Activated T-cell treated with anti-CD3 and anti-CD28 coated beads for 48 hours (primary cell): ENCODE data around the gene CD93.

Source experiments
- DNase-seq: peaks from one replicate; pipeline ENCODE4 v3.0.0-alpha.2; 2020; ENCODE audit warnings: low read depth

CD93 gene

DNA sequence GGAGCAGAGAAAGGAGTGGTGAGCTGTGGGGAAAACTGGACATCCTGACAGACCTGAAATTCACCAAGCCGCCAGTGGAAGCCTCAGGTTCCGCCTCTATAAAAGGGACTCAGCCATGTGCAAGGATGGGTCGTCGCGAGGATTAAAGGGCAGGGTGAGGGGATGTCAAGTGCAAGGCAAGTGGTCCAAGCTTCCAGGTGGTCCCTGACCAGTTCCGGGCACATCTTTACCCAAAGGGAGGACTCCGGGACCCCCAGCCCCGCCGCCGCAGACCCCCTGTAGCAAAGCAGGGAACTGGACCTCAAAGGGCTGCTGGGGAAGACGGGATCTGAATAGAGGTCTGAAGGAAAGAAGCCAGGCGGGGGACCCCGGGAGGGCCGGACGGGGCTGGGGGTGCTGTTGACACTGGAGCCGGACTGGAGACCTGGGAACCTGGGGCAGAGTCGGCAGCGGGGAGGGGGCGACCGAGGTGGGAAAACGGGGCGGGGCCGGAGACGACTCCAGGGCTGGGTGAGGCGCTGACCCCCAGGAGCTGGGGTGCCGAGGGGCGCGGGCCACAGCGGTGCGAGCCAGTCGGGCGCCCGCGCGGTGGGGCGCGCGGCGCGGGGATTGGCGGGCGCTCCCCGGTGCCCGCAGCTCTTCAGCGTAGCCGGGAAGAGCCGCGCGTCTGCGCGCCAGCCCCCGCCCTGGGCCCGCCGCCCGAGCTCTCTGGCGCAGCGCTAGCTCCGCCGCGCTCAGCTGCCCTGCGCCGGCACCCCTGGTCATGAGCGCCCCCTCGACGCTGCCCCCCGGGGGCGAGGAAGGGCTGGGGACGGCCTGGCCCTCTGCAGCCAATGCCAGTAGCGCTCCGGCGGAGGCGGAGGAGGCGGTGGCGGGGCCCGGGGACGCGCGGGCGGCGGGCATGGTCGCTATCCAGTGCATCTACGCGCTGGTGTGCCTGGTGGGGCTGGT is 51.1 kb downstream of the CD93 start, which contains the start of gene SSTR4:
Gene SSTR4 (plus strand): TSS at position 592 of the 951 bp plus-strand sequence. CDS start 172 bp downstream, at position 764.
- no peak for DNase-seq

- no peak for DNase-seq
These were observed 52.2 kb downstream of the CD93 start for GRCh38 chr20:23033918-23034317.

DNA sequence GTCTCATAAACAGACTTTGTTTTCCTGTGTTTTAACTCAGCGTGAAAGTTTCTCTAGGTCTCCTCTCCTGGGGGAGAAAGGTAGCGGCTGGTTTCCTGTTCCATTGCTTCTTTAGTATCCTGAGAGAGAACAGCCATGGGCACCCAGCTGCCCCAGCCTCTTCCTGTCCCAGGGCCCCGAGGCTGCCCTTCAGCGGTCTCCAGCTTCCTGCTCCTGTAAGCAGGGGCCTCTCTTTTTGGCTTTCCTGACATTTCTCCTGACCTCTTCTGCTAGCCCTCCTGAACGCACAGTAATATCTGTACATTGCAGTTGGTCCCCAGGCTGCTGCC is 53.4 kb downstream of the CD93 start:
- no peak for DNase-seq

GRCh38 chr20:23032056-23032749 is 53.9 kb downstream of the CD93 start:
- DNase-seq, result no peak

DNA sequence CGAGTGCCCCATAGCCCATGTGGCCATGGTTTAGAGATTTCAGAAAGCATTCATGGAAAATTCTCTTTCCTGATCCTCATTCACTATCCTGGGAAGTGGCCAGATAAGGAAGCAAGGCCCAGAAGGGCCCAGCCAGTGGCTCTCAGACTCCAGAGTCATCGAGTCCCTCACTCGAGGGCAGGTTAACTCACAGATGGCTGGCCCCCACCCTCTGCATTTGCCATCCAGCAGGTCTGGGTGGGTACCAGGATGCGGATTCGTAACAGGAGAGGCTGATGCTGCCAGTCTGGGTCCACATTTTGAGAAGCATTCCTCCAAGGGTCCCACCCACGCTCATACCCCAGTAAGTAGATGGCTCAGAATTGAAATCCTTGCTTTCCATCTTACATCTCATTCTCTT is 54.8 kb downstream of the CD93 start:
- DNase-seq, result no peak
